GM12892 (cell line): ENCODE results near the gene NFKBIB.

Source experiments
- POLR2A ChIP-seq: IDR thresholded peaks from 2 replicates; pipeline ENCODE4 v1.6.1; 2011; ENCODE audit warnings: low read depth, low read length, control low read depth
- POLR2AphosphoS5 ChIP-seq: IDR thresholded peaks from 2 replicates; pipeline ENCODE4 v1.6.1; 2011; ENCODE audit warnings: low read depth, low read length, control low read depth

- TF ChIP-seq POLR2AphosphoS5 (no peak), POLR2A (peak; percentile 27; the same call in 1 of the 2 replicates)
Measured at GRCh38 chr19:38921420-38922274, 21.9 kb downstream of the NFKBIB start.
